NCI-H2081 (cell line): ENCODE measurements around the gene PLCH1.

ENCODE experiments used
- DNase-seq, 2 experiments: peaks; one replicate each; lab custom pipeline; 2025; lab: John Stamatoyannopoulos, UW

PLCH1 gene

GRCh38 chr3:155744010-155744625 lies 753 bp downstream of the PLCH1 start:
- DNase-seq = peak; percentile 79 to 81

- DNase-seq = peak; percentile 9 to 23
Measured at GRCh38 chr3:155743606-155744005, 1.3 kb downstream of the PLCH1 start.

DNA sequence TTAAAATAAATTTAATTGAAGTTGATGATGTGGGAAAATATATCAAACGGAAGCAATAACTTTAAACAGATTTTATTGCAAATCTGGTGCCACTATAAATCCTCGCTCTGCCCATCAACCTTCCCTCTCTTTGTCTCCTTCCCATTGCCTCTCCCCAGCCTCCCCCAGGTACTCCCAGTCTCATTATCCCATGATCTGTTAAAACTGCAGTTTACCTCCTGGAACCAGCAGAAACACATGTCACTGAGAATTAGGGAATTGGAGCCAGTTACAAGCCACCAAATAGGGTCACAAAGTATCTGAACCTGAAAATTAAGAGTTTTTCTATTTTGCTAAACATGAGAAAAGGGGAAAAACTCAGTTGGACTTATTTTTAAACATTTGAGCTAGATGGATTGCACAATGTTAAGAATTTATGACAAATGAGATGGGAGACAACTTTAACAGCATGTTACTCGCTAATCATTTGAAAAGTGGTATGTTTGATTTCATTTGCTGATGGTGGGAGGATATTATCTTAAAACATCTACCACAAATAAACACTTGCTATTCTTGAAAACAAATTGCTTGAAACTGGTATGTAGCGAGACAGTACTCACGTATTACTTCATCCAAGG lies 2.4 kb downstream of the PLCH1 start:
- DNase-seq = no peak

- DNase-seq = no peak
Measured at GRCh38 chr3:155741603-155742002, 3.3 kb downstream of the PLCH1 start.

- DNase-seq = no peak
Measured at GRCh38 chr3:155741101-155741500, 3.8 kb downstream of the PLCH1 start.

DNA sequence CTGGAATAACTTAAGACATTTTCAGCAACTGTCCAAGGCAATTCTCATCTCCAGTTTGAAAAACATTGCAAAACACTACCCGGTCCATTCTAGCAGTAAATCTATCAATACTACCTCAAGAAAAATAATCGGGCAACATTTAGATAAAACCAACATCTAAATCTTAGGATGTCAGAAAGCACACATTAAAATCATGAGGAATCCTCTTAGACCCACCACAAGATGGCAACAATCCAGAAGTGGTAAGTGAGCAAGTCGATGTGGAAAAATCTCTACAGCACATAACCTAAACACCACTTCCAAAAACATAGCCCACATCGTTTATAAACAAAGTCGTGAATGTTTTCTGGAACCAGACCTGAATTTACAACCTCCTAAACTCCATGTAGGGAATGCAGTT lies 5.7 kb downstream of the PLCH1 start:
- DNase-seq = no peak

GRCh38 chr3:155738580-155739076 lies 6.2 kb downstream of the PLCH1 start:
- no peak for DNase-seq

GRCh38 chr3:155737844-155738460 lies 6.9 kb downstream of the PLCH1 start:
- DNase-seq = no peak

DNA sequence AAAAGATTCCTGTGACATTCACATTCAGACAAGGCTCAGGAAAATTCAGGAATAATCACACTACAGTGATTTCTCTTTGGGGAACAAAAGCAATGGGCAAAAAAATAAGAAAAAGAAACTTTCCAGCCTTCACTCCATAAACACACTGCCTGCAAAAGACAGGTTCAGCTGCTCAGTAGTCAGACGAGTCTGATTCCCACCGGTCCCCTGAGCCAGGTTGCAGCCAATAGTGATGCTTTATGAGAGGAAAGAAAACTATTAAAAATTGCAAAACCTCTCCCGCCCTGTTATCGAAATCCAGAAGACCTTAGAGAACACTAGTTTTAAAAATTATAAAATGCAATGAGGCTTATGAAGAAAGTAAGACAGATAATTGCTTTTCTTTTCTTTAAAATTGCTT lies 8.5 kb downstream of the PLCH1 start:
- DNase-seq = no peak

DNA sequence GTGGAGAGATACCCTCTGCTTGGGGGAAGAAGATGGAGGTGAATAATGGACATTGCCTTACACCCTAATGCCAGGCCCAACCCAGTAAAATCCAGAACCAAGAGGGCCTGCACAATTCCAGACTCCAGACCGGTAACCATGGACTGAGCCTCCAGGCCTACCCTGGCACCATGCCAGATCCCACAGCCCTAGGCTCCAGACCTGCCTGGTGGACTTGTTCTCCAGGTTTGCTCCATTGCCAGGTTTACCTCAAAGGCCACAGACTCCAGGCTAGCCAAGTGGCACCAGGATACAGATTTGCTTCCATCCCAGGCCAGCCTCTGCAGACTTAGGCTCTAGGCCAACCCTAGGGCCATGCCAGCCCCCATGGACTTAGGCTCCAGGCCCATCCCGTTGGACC lies 14.0 kb downstream of the PLCH1 start:
- no peak for DNase-seq

DNA sequence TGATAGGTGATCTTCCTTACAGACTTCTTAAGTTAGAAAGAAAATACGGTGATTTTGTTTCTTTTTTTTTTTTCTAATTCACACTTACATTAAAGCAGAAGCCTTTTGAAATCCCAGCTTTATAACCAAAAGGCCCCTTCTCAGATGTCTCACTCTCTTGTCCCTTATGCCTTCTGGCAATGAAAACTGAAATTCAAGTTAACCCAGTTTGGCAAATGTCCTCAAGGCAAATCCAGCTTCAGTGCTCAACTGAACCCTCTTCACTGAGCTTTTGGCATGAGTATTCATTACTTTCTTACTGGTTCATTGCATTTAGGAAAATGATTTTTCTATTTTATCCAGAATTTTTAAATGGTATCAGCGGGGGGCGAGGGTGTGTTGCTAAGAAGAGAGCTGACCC lies 17.0 kb downstream of the PLCH1 start:
- no peak for DNase-seq

DNA sequence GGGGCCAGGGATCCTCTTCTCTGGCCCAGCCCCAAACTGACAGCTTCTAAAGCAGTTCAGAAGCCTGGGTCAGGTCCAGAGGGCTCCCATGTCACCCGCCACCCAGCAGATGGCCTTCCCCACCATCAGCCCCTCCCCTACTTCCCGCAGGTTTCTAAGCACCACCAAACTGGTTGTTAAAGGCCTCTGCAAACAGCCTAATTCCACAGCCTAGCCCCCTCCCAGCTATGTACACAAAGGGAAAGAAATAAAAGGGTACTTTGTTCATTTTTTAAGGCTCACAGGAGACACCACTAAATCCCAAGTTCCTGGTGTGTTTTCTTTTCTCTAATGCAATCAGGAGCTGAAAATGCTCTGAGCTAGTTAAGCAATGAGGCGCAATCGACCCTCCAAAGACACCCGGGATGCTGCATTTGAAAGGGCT lies 30.6 kb downstream of the PLCH1 start:
- DNase-seq = peak; percentile 77 to 82

GRCh38 chr3:155712008-155712407 lies 32.9 kb downstream of the PLCH1 start:
- no peak for DNase-seq

GRCh38 chr3:155704771-155705559 lies 39.9 kb downstream of the PLCH1 start:
- no peak for DNase-seq

- no peak for DNase-seq
Measured at GRCh38 chr3:155704061-155704460, 40.8 kb downstream of the PLCH1 start.

- DNase-seq = no peak
Measured at GRCh38 chr3:155702745-155703591, 41.9 kb downstream of the PLCH1 start.

DNA sequence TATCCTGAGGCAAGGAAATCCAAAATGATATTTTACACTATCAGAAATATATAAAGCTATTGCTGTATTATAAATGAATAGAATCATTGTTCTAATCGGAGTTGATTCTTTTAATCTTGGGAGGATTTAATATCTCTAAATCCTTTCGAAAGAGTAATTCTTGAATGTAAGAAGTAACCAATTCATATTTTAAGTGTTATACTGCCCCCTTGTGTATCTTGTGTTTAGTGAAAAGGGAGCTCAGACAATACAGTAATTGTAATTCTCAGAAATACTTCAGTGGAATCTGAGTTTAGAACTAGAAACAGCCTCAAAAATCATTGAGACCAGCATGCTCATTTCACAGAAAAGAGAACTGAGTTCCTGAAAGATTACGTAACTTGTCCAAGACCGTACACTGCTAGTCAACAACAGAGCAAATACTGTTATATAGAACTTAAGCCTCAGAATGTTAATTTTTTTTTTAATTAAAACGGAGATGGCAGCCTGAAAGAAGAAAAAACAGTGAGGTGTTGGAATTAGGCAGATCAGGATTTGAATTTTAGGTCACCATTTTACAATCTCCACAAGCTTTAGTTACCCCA lies 42.9 kb downstream of the PLCH1 start:
- peak; percentile 77 to 78 for DNase-seq

- no peak for DNase-seq
Measured at GRCh38 chr3:155697542-155697941, 47.3 kb downstream of the PLCH1 start.

GRCh38 chr3:155690921-155691320 lies 54.0 kb downstream of the PLCH1 start:
- DNase-seq = no peak

- DNase-seq = no peak
Measured at GRCh38 chr3:155688481-155688880, 56.4 kb downstream of the PLCH1 start.

DNA sequence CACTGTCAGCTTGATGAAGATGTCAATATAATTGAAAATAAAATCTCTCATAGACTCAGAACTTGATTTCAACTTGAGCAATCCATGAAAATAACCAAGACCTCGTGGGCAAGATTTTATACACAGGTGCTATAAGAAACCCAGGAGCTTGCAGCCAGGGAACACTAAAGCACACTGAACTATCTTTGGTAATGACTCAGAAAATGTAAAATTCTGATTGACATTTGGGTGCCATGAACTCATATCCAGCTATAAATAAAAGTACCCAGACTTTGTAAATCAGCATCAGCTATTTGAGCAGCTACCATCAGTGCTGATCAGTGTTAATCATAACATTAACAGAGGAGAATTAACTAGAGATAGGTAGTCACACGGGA lies 61.5 kb downstream of the PLCH1 start:
- DNase-seq = no peak
